ENCODE results near the gene ZNF358.

DNA sequence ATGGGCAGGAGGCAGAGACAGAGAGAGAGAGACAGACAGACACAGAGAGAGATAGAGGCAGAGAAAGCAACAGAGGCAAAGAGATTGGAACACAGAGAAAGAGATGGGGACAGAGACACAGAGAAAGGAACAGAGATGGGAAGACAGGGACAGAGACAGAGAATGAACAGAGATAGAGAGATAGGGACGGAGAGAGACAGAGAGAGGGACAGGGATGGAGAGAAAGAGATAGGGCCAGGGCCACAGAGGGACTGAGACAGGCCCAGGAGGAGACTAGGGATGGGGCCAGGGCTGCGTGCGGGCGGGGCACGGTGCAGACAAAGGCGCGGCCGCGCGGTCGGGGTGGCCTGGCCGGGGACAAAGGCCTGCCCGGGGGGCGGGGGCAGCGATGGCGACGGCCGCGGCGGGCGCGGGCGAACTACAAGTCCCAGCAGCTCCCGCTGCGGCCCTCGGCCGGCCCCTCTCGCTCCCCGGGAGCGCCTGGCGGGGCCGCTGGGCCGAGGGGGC, at the start of gene ZNF358:
- TF ChIP-seq, protein P1, sequence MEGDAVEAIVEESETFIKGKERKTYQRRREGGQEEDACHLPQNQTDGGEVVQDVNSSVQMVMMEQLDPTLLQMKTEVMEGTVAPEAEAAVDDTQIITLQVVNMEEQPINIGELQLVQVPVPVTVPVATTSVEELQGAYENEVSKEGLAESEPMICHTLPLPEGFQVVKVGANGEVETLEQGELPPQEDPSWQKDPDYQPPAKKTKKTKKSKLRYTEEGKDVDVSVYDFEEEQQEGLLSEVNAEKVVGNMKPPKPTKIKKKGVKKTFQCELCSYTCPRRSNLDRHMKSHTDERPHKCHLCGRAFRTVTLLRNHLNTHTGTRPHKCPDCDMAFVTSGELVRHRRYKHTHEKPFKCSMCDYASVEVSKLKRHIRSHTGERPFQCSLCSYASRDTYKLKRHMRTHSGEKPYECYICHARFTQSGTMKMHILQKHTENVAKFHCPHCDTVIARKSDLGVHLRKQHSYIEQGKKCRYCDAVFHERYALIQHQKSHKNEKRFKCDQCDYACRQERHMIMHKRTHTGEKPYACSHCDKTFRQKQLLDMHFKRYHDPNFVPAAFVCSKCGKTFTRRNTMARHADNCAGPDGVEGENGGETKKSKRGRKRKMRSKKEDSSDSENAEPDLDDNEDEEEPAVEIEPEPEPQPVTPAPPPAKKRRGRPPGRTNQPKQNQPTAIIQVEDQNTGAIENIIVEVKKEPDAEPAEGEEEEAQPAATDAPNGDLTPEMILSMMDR (IDR thresholded peaks at IDR 0.05), result no peak
- no peak for TF ChIP-seq TCF7L2 (IDR thresholded peaks at IDR 0.05; ENCODE audit: low read depth, low read length)

Data from Panc1 (cell line).